ENCODE results near the gene ARFGEF2.

ARFGEF2 gene

DNA sequence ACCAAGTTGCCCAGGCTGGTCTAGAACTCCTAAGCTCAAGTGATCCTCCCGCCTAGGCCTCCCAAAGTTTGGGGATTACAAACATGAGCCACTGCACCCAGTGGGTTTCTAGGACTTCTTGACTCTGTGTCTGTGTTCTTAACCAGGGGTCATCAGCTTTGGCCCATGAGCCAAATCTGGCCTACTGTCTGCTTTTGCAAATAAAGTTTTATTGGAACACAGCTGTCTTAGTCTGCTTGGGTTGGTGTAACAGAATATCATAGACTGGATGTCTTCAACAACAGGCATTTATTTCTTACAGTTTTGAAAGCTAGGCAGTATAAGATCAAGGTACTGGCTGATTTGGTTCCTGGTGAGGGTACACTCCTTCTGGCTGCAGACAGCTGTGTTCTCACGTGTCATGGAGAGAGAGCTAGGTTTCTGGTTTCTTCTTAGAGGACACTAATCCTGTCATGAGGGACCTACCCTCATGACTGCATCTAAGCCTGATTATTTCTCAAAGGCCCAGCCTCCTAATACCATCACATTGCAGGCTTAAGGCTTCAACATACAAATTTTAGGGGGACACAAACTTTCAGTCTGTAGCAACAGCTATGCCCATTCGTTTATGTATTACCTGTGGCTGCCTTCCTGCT, 23.3 kb downstream of the ARFGEF2 start:
- H3K4me3 ChIP-seq (ENCODE audit: low read length) = no peak overlapping the region
- H3K9me3 ChIP-seq (ENCODE audit: insufficient read depth, low read depth, low read length) = no peaks in the 10 kb centered on the region
- H3K36me3 ChIP-seq (ENCODE audit: insufficient read depth, low read length) = peaks cover 44% of the 10 kb centered on the region
- no peak overlapping the region for H3K9ac ChIP-seq (ENCODE audit: low read depth, low read length)
- H3K27ac ChIP-seq (ENCODE audit: low read depth, low read length) = no peak overlapping the region
- no peaks in the 10 kb centered on the region; the same call in none of the 2 replicates for H3K4me1 ChIP-seq (ENCODE audit: insufficient read depth, low read length)
- H3K27me3 ChIP-seq (ENCODE audit: insufficient read depth, low read length) = no peaks in the 10 kb centered on the region
- 93% methylated on average over 3 of the region's 3 CpGs for WGBS

DNA sequence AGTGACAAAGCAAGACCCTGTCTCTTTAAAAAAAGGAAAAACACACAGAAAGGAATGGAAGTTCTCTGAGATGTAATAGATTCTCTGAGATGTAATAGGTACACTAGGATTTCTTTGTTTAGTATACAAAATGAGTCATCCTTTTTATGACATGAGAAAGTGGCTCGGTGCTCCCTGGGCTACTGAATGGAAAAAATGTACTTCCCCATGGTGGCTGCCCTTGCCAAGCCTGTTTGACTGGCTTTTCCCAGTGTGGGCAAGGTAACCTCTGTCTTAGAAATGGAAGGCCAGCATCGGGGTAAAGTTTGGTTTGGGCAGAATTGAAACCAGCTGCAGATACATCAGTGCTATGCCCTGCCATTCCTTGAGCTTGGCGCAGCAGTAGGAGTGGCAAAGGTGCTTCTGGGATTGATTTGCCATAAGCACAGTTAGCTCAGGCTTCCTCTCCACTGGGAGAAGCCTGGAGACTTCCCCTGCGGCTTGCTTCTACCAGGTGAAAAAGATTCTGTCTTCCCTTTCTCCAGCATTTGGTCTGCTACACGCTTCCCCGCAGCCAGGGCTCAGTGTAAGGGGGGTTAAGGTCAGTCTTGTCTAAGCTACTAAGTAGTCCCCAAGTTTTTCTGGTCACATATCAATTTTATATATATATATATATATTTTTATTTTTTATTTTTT, 24.5 kb downstream of the ARFGEF2 start:
- Histone ChIP-seq H3K9me3 (ENCODE audit: insufficient read depth, low read depth, low read length) (no peaks in the 10 kb centered on the region), H3K4me3 (ENCODE audit: low read length) (no peak overlapping the region), H3K27me3 (ENCODE audit: insufficient read depth, low read length) (no peaks in the 10 kb centered on the region), H3K36me3 (ENCODE audit: insufficient read depth, low read length) (peaks cover 51% of the 10 kb centered on the region), H3K4me1 (ENCODE audit: insufficient read depth, low read length) (no peaks in the 10 kb centered on the region; the same call in none of the 2 replicates), H3K27ac (ENCODE audit: low read depth, low read length) (no peak overlapping the region), H3K9ac (ENCODE audit: low read depth, low read length) (no peak overlapping the region)
- WGBS = 93% methylated on average over 4 of the region's 6 CpGs

DNA sequence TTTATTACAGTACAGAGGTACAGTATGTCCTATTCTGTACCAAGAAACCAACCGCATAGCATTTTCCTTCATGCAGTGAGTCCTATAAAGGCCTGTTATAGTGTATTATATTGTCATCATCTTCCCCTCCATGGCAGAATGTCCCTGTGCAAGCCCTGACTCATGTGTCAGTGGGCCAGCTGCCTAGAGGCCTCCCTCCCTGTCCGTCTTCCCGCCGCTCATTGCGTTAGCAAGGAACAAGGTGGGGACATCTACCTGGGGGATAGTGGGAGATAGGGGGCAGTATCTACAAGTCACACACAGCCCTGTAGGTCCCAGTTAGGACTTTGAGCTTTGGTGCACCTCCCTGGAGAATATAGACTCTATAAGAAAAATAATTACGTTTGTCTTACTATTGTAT, 27.1 kb downstream of the ARFGEF2 start:
- no peak overlapping the region for H3K4me3 ChIP-seq (ENCODE audit: low read length)
- H3K27ac ChIP-seq (ENCODE audit: low read depth, low read length) = no peak overlapping the region
- H3K9me3 ChIP-seq (ENCODE audit: insufficient read depth, low read depth, low read length) = no peaks in the 10 kb centered on the region
- H3K36me3 ChIP-seq (ENCODE audit: insufficient read depth, low read length) = peaks cover 58% of the 10 kb centered on the region
- H3K4me1 ChIP-seq (ENCODE audit: insufficient read depth, low read length) = no peaks in the 10 kb centered on the region; the same call in none of the 2 replicates
- H3K27me3 ChIP-seq (ENCODE audit: insufficient read depth, low read length) = no peaks in the 10 kb centered on the region
- H3K9ac ChIP-seq (ENCODE audit: low read depth, low read length) = no peak overlapping the region
- 89% methylated on average over 5 of the region's 6 CpGs for WGBS

DNA sequence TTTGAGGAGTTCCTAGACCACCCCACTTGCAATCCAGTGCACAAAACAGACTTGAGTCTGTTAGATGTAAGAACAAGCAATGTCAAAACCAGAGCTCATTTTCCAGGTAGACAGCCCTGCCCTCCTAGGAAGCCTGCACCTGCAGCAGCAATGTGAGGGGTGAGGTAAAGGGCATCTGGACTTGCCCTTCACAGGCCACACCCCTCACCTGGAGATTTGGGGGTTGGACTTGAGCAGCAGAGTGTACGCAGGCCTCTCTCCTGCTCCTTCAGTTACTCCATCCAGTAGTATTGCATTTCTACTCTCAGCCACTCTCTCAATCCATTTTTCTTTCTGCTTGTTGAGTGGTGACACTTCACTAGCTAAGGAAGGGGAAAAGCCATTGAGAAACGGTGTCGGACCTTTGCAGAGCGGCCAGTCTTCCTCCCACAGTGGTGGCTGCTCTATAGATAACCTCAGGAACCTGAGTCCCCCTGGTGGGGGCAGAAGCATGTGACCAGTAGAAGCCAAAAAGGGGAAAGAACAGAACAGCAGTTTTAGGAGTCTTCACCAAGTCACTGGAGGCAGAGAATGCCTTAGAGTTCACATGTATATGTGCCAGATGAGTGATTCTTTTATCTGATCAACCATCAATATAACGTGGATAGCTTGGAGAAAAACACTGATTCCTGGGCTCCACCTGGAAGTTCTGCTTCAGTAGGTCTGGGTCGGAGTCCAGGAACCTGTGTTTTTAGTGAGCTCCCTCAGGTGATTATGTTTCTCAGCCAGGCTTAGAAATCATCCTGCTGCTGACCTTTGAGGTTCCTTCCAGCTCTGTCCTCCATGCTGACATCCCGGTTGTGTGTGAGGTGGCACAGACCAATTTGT, 28.0 kb downstream of the ARFGEF2 start:
- Histone ChIP-seq H3K4me1 (ENCODE audit: insufficient read depth, low read length) (no peaks in the 10 kb centered on the region; the same call in none of the 2 replicates), H3K9ac (ENCODE audit: low read depth, low read length) (no peak overlapping the region), H3K27ac (ENCODE audit: low read depth, low read length) (no peak overlapping the region; the same call in 1 of the 2 replicates), H3K36me3 (ENCODE audit: insufficient read depth, low read length) (peaks cover 59% of the 10 kb centered on the region), H3K4me3 (ENCODE audit: low read length) (no peak overlapping the region), H3K27me3 (ENCODE audit: insufficient read depth, low read length) (no peaks in the 10 kb centered on the region), H3K9me3 (ENCODE audit: insufficient read depth, low read depth, low read length) (no peaks in the 10 kb centered on the region)
- WGBS = 92% methylated on average over 7 of the region's 7 CpGs

DNA sequence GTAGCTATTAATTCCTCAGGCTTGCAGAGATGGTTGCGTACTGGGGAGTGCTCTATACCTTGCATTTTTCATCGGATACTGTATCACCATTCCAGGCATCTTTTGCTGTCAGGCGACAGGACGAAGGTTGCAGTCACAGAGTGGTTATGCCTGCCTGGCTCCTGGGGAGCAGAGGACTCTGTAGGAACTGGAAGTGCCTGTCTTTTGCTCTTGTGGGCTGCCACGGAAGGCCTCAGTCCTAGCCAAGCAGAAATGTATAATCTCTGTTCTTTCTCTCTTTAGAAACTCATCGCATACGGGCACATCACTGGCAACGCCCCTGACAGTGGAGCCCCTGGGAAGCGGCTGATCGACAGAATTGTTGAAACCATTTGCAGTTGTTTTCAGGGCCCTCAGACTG, 29.5 kb downstream of the ARFGEF2 start:
- H3K27ac ChIP-seq (ENCODE audit: low read depth, low read length) = no peak overlapping the region
- H3K4me1 ChIP-seq (ENCODE audit: insufficient read depth, low read length) = no peaks in the 10 kb centered on the region; the same call in 1 of the 2 replicates
- no peak overlapping the region for H3K4me3 ChIP-seq (ENCODE audit: low read length)
- peaks cover 70% of the 10 kb centered on the region for H3K36me3 ChIP-seq (ENCODE audit: insufficient read depth, low read length)
- no peaks in the 10 kb centered on the region for H3K27me3 ChIP-seq (ENCODE audit: insufficient read depth, low read length)
- 94% methylated on average over 10 of the region's 10 CpGs for WGBS
- no peak overlapping the region for H3K9ac ChIP-seq (ENCODE audit: low read depth, low read length)
- no peaks in the 10 kb centered on the region for H3K9me3 ChIP-seq (ENCODE audit: insufficient read depth, low read depth, low read length)

DNA sequence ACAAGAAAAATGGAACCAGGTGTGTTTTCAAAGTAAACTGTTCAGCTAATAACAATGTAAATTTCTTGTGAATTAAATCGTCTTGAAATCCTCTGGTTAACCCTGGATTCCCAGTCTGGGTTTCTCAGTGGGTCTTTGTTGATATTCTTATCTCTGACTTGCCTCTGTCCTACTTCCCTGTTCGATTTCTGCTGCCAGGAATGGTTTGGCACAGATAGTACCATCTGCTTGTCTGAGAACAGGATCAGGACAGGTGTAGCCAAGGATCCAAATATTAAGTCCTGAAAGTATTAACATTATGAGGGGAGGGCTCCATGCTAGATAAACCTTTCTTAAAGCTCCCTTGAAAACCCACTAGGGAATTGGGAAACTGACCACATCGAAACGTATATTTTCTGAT, 30.1 kb downstream of the ARFGEF2 start:
- no peaks in the 10 kb centered on the region for H3K27me3 ChIP-seq (ENCODE audit: insufficient read depth, low read length)
- no peak overlapping the region for H3K4me3 ChIP-seq (ENCODE audit: low read length)
- no peaks in the 10 kb centered on the region; the same call in 1 of the 2 replicates for H3K4me1 ChIP-seq (ENCODE audit: insufficient read depth, low read length)
- no peak overlapping the region for H3K27ac ChIP-seq (ENCODE audit: low read depth, low read length)
- 96% methylated on average over 4 of the region's 4 CpGs for WGBS
- H3K9ac ChIP-seq (ENCODE audit: low read depth, low read length) = no peak overlapping the region
- H3K36me3 ChIP-seq (ENCODE audit: insufficient read depth, low read length) = peaks cover 75% of the 10 kb centered on the region
- no peaks in the 10 kb centered on the region for H3K9me3 ChIP-seq (ENCODE audit: insufficient read depth, low read depth, low read length)

DNA sequence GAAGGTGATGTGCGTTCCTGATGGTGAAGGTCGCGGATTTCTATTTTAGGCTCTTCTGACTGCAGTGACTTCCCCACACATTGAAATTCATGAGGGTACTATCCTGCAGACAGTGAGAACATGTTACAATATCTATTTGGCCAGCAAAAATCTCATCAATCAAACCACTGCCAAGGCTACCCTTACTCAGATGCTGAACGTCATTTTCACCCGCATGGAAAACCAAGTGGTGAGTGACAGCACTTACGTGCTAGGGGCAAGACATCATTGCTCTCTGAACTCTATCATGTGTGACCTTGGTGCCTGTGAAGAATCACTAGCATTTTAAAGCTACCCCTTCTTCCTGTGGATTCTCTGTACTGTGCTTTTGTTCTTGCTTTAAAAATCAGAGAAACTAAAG, 31.1 kb downstream of the ARFGEF2 start:
- Histone ChIP-seq H3K4me1 (ENCODE audit: insufficient read depth, low read length) (no peaks in the 10 kb centered on the region; the same call in 1 of the 2 replicates), H3K36me3 (ENCODE audit: insufficient read depth, low read length) (peaks cover 85% of the 10 kb centered on the region), H3K27me3 (ENCODE audit: insufficient read depth, low read length) (no peaks in the 10 kb centered on the region), H3K9ac (ENCODE audit: low read depth, low read length) (no peak overlapping the region), H3K9me3 (ENCODE audit: insufficient read depth, low read depth, low read length) (no peaks in the 10 kb centered on the region), H3K4me3 (ENCODE audit: low read length) (no peak overlapping the region), H3K27ac (ENCODE audit: low read depth, low read length) (no peak overlapping the region)
- WGBS = 94% methylated on average over 6 of the region's 6 CpGs

GRCh38 chr20:48953653-48954052, 32.1 kb downstream of the ARFGEF2 start:
- Histone ChIP-seq H3K27ac (ENCODE audit: low read depth, low read length) (no peak overlapping the region), H3K4me3 (ENCODE audit: low read length) (no peak overlapping the region), H3K9me3 (ENCODE audit: insufficient read depth, low read depth, low read length) (no peaks in the 10 kb centered on the region), H3K4me1 (ENCODE audit: insufficient read depth, low read length) (no peaks in the 10 kb centered on the region; the same call in 1 of the 2 replicates), H3K36me3 (ENCODE audit: insufficient read depth, low read length) (peaks cover 85% of the 10 kb centered on the region), H3K27me3 (ENCODE audit: insufficient read depth, low read length) (no peaks in the 10 kb centered on the region), H3K9ac (ENCODE audit: low read depth, low read length) (no peak overlapping the region)
- 95% methylated on average over 6 of the region's 6 CpGs for WGBS

DNA sequence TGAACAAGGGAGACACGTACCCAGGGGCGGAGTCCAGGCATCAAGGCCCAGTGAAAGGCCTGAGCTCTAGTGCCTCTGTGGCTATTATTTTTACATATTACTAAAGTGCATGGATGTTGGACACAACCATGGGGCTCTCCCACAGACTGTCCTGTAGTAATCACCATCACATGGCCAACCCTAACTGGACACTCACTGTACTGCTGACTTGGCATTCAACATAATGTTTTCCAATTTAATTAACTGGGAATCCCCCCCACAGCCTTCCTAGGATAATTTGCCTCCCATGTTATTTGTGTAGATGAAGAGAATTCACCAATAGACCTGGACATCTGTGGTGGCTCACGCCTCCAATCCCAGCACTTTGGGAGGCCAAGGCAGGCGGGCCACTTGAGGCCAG, 34.5 kb downstream of the ARFGEF2 start:
- H3K36me3 ChIP-seq (ENCODE audit: insufficient read depth, low read length) = peaks cover 82% of the 10 kb centered on the region
- H3K9ac ChIP-seq (ENCODE audit: low read depth, low read length) = no peak overlapping the region
- no peaks in the 10 kb centered on the region for H3K4me1 ChIP-seq (ENCODE audit: insufficient read depth, low read length)
- no peaks in the 10 kb centered on the region for H3K9me3 ChIP-seq (ENCODE audit: insufficient read depth, low read depth, low read length)
- 95% methylated on average over 4 of the region's 4 CpGs for WGBS
- no peaks in the 10 kb centered on the region for H3K27me3 ChIP-seq (ENCODE audit: insufficient read depth, low read length)
- no peak overlapping the region for H3K4me3 ChIP-seq (ENCODE audit: low read length)
- no peak overlapping the region for H3K27ac ChIP-seq (ENCODE audit: low read depth, low read length)

DNA sequence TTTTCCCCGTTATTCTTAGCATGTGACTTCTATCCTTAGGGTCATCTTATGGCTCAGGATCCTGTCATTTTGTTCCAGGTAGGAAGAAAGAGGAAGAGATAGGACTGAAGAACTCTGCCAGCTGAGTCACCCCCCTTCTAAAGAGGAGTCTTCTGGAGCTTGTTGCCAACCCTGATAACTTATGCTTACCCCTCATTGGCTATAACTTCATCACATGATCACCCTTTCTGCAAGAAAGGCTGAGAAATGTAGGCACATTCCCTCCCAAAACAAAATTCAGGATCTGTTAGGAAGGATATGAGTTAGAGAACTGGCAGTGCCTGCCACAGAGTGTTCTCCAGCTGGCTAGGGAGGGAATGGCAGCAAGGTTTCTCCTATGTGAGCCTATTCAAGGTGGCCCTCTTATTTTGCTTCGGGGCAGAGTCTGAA, 35.6 kb downstream of the ARFGEF2 start:
- Histone ChIP-seq H3K4me3 (ENCODE audit: low read length) (no peak overlapping the region), H3K27me3 (ENCODE audit: insufficient read depth, low read length) (no peaks in the 10 kb centered on the region), H3K9me3 (ENCODE audit: insufficient read depth, low read depth, low read length) (no peaks in the 10 kb centered on the region), H3K4me1 (ENCODE audit: insufficient read depth, low read length) (no peaks in the 10 kb centered on the region), H3K9ac (ENCODE audit: low read depth, low read length) (no peak overlapping the region), H3K36me3 (ENCODE audit: insufficient read depth, low read length) (peaks cover 73% of the 10 kb centered on the region), H3K27ac (ENCODE audit: low read depth, low read length) (no peak overlapping the region; the same call in 1 of the 2 replicates)
- 93% methylated on average over 2 of the region's 2 CpGs for WGBS

- Histone ChIP-seq H3K27ac (ENCODE audit: low read depth, low read length) (no peak overlapping the region), H3K4me3 (ENCODE audit: low read length) (no peak overlapping the region), H3K36me3 (ENCODE audit: insufficient read depth, low read length) (peaks cover 69% of the 10 kb centered on the region), H3K27me3 (ENCODE audit: insufficient read depth, low read length) (no peaks in the 10 kb centered on the region), H3K9me3 (ENCODE audit: insufficient read depth, low read depth, low read length) (no peaks in the 10 kb centered on the region), H3K4me1 (ENCODE audit: insufficient read depth, low read length) (no peaks in the 10 kb centered on the region), H3K9ac (ENCODE audit: low read depth, low read length) (no peak overlapping the region)
- WGBS = 86% methylated on average over 2 of the region's 2 CpGs
Observed at GRCh38 chr20:48957533-48957932, 36.0 kb downstream of the ARFGEF2 start.
